ENCODE measurements around the gene WDR20.
"Not testable (repeated sequence)": the region's sequence is repeated elsewhere in the genome, so short reads cannot be mapped to it uniquely, and the experiment has no call there.

WDR20 gene

GRCh38 chr14:102139286-102140026 lies at the start of gene WDR20:
WDR20 (plus strand) TSS chr14:102139897; CDS start chr14:102139924, 27 bp downstream.
- DNase-seq (ENCODE audit: low read depth), result peak; percentile 83

- no peak for DNase-seq (ENCODE audit: low read depth)
Measured at GRCh38 chr14:102090713-102091112, 49.0 kb upstream of the WDR20 start.

GRCh38 chr14:102092806-102093205 lies 46.9 kb upstream of the WDR20 start:
- DNase-seq (ENCODE audit: low read depth), result no peak

DNA sequence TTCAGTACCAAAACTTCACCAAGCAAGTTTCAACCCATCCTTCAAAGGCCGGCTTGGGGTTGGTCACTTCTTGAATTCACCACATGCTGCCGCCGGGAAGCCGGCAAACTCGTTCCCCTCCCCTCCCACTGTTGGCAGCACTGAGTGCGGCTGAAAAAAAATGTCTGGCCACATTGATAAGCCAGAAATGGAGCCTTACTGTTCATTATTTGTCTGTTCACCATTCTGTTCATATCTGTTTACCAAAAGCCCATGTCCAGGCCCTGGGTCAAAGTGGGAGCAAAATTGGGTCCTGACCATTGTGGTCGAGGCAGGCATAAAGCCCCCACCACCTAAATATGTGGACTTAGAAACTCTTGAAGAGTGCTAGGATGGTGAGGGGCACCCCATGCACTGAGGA lies 45.6 kb upstream of the WDR20 start:
- no peak for DNase-seq (ENCODE audit: low read depth)

DNA sequence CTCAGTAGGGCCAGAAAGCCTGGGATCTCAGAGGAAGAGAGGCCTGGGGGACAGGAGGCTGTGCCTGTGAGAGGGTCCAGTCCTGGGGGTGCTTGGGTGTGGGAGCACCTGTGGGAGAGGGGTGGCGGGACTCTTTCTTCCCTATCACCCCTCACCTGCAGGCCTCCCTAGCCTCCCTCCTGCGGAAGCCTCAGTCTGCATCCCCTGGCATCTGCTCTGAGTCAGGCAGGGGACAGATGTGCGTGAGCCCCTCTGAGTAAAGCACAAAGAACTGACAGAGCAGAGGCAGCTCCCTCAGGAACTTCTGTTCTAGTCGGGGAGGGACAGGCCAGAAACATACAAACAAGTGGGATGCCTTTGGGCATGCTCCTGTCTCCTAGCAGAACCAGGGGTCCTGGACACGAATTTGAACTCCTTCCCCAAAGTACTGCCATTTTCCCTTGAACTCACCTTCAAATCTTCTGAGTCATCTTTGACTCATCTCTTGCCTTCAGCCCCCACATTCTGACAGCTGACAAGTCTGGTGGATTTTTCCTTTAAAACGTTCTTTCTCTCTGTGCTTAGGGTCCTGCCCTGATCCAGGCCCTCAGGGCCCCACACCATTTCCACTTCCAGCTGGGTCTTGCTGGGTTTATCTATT lies 44.3 kb upstream of the WDR20 start:
- no peak for DNase-seq (ENCODE audit: low read depth)

DNA sequence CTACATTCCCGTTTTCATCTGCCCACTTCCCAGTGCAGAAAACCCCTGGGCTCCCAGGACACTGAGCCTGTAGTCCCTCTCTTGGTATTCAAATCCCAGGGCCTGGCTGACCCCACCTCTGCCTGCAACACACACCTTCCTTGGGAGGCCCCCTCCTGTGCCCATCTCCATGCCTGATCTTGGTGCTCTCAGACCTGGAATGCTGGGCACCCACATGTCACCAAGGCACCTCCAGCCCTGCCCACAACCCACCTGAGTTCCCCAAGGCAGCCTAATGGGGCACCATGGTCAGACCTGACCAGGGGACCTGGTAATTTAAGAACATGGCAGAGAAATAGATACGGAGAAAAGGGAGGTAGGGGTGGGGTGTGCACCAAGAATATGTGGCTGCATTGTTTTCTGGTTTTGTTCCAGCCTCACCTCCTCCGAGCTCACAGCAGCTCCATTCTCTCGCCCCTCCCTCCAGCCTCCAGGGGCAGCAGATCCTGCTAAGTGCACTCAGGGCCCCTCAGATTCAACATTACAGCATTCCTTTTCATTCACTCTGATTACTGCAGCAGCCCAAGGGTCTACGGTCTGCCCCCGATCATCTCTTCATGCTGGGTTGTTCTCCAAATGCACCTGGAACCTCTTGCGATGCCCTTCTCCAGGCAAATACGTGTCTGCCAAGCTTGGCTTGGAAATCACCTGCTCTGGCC lies 43.7 kb upstream of the WDR20 start:
- no peak for DNase-seq (ENCODE audit: low read depth)

- DNase-seq (ENCODE audit: low read depth), result peak; percentile 56
Measured at GRCh38 chr14:102096569-102097188, 43.0 kb upstream of the WDR20 start.

DNA sequence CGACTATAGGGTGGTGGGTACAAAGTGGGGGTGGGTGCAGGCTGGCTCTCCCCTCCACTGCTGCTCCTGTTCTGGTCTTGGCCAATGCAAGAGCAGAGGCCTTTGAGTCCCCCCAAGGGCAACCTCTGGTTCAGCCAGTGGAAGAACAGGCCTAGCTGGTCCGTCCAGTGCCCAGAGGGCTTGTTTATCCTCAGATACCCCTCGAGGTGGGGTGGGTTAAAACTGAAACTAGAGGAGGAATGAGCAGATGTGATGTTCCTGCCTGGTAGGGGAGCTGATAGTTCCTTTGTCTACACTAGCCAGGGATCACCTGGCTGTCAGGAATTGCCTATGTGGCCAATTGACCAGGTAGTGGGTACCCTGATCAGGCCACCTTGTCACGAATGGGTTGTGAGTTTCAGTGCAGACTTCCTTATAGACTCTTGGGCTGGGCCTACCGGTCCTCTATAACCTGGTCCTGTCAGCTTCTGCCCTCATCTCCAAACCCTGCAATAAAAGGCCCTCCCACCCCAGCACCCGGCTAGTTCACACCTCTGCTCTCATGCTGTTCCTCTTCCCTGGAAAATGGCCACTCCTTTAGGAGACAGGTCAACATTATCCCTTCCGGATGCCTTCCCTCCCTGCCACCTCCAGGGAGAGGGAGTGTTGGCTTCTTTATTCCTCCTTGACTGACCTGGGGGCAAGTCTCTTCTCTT lies 42.1 kb upstream of the WDR20 start:
- DNase-seq (ENCODE audit: low read depth), result no peak

DNA sequence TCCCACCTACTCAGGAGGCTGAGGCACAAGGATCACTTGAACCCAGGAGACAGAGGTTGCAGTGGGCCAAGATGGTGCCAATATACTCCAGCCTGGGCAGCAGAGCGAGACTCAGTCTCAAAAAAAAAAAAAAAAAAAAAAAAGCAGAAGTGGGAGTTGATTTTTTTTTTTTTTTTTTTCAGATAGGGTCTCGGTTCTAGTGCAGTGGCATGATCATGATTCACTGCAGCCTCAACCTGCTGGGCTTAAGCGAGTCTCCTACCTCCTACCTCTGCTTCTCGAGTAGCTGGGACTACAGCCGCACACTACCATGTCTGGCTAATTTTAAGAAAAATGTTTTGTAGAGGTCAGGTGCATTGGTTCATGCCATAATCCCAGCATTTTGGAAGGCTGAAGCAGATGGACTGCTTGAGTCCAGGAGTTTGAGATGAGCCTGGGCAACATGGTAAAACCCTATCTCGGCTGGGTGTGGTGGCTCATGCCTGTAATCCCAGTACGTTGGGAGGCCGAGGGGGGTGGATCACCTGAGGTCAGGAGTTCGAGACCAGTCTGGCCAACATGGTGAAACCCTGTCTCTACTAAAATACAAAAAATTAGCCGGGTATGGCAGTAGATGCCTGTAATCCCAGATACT lies 36.5 kb upstream of the WDR20 start:
- DNase-seq (ENCODE audit: low read depth), result no peak

DNA sequence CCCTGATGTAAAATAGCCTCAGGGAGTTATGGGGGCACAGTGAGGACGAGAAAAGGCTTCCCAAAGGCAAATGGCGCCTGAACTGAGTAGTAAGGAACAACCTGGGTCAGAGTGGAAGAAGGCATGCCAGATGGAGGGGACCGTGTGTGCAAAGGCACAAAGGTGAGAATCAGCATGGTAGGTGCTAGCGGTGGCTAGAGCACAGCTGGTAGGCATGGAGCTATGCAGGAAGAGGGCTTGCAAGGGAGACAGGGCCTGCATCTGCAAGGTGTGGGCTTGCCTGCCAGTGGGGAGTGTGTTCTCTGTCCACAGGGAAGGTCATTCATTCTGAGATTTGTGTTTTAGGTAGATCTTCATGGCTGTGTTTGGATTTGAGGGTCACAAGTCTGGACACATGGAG lies 34.3 kb upstream of the WDR20 start:
- DNase-seq (ENCODE audit: low read depth), result no peak

DNA sequence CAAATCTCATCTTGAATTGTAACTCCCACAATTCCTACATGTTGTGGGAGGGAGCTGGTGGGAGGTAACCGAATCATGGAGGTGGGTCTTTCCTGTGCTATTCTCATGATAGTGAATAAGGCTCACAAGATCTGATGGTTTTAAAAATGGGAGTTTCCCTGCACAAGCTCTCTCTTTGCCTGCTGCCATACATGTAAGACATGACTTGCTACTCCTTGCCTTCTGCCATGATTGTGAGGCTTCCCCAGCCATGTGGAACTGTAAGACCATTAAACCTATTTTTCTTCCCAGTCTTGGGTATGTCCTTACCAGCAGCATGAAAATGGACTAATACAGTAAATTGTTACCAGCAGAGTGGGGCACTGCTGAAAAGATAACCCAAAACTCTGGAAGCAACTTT lies 30.4 kb upstream of the WDR20 start:
- DNase-seq (ENCODE audit: low read depth), result not testable (repeated sequence)

- DNase-seq (ENCODE audit: low read depth), result no peak
Measured at GRCh38 chr14:102111101-102111500, 28.6 kb upstream of the WDR20 start.

DNA sequence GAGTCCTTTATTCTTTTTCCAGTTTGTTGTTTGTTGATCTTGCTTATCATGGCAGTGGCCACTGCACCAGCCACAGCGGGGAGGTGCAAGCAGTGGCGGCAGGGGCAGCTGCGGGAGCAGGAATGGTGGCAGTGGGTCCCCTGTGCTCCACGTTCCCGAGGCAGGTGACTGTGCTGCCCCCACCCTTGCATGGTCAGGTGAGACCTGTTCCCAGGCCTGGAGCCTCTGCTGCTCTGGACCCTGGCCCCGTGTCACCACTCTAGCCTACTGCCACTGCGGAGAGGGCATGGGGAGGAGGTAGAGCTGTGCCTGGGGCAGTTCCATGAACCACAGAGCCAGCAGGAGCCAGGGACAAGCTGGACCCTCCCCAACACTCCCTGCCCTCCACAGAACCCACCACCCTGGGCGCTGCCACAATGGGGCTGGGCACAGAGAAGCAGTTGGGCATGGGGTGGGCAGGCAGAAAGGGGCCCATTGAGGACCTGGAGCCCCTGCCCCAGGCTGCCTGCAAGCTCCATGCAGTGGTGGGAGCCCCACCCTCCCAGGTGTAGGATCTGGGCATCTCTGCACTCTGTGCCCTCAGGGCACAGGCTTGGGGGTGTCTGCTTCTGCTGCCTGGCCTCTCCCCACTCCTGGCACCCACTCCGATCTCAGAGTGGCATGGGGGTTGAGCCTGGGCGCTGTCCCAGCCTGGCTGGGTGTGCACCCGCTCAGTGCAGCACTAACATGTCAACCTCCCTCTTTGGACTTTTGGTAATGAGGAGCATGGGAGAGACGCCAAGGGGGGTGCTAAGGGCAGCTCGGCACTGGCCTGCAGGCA lies 23.1 kb upstream of the WDR20 start:
- no peak for DNase-seq (ENCODE audit: low read depth)

DNA sequence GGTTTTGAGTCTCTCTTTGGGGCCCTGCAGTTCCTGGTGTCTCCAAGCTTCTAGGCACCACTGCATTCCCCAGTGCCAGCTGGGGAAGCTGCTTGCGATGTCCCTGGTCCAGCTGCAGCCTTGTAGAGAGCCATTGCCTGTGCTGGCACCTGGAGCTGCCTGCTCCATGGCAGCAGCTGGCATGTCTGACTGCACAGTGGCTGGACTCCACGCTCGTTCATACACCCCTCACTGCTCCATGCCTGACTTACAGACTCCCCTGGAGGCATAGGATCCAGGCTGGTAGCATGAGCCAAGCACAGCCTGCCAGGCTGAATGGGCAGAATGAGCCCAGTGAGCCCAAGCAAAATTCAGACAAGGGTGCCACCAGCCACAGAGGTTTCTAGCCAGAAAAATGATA lies 21.8 kb upstream of the WDR20 start:
- DNase-seq (ENCODE audit: low read depth), result no peak

DNA sequence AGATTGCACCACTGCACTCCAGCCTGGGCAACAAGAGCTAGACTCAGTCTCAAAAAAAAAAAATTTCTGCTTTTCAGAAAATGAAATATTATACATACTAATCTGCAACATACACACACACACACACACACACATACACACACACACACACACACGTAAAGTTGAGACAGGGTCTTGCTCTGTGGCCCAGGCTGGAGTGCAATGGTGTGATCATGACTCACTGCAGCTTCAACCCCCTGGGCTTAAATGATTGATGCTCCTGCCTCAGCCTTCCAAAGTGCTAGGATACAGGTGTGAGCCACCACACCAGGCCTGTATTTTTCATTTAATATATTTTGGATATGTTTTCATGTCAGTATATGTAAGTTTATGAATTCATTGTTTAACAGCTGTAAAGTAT lies 18.8 kb upstream of the WDR20 start:
- DNase-seq (ENCODE audit: low read depth), result no peak

DNA sequence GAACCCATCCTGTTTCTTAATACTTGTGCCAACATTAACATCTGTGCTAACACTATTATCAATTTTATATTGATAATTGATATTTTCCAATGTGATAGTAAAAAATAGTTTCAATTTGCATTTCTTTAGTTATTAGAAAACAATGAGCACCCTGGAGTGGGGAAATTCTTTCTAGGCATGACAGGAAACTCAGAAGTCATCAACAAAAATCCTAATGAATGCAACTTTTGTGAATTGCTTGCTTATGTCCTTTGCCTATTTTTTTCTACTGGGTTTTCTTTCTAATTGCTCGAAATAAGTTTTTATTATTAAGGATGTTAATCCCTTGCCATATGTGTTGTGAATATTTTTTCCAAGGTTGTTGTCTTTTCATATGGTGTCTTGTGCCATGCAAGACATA lies 18.1 kb upstream of the WDR20 start:
- no peak for DNase-seq (ENCODE audit: low read depth)

GRCh38 chr14:102124419-102124818 lies 15.3 kb upstream of the WDR20 start:
- no peak for DNase-seq (ENCODE audit: low read depth)

GRCh38 chr14:102125546-102125945 lies 14.2 kb upstream of the WDR20 start:
- DNase-seq (ENCODE audit: low read depth), result no peak

- no peak for DNase-seq (ENCODE audit: low read depth)
Measured at GRCh38 chr14:102126807-102127455, 12.8 kb upstream of the WDR20 start.

DNA sequence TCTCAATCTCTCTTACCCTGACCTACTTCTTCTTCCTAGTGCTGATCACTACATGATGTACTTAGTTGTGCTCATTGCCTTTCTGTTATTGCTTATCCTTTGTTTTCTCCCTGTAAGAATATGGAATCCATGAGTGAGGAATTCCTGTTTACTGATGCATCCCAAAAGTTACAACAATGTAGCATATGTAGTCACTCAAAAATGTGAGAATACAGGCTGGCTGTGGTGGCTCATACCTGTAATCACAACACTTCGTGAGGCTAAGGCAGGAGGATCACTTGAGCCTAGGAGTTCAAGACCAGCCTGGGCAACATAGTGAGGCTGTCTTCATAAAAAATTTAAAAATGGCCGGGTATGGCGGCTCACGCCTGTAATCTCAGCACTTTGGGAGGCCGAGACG lies 8.0 kb upstream of the WDR20 start:
- DNase-seq (ENCODE audit: low read depth), result no peak

All from HS-27A (cell line).